Measurements from ENCODE around the gene PLCD3.

GRCh38 chr17:45087978-45088377, 44.3 kb downstream of the PLCD3 start:
- TF ChIP-seq, protein P1, sequence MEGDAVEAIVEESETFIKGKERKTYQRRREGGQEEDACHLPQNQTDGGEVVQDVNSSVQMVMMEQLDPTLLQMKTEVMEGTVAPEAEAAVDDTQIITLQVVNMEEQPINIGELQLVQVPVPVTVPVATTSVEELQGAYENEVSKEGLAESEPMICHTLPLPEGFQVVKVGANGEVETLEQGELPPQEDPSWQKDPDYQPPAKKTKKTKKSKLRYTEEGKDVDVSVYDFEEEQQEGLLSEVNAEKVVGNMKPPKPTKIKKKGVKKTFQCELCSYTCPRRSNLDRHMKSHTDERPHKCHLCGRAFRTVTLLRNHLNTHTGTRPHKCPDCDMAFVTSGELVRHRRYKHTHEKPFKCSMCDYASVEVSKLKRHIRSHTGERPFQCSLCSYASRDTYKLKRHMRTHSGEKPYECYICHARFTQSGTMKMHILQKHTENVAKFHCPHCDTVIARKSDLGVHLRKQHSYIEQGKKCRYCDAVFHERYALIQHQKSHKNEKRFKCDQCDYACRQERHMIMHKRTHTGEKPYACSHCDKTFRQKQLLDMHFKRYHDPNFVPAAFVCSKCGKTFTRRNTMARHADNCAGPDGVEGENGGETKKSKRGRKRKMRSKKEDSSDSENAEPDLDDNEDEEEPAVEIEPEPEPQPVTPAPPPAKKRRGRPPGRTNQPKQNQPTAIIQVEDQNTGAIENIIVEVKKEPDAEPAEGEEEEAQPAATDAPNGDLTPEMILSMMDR (IDR thresholded peaks at IDR 0.05; ENCODE audit: low read depth, low read length), result no peak
- TF ChIP-seq EZH2phosphoT487 (IDR thresholded peaks at IDR 0.05; ENCODE audit: low read depth), result no peak

Measured in OCI-LY3 (cell line).